ENCODE data around the gene EPX. TPM values are rescaled to one million over a fixed set of nuclear protein-coding genes. Genes with fewer than 3 reads are reported as not detected.

Gene EPX
- total RNA-seq, 4 donors from 2014 or later: not detected

- TF ChIP-seq POLR2A (IDR thresholded peaks at IDR 0.05) (no peak), CTCF (IDR thresholded peaks at IDR 0.05) (no peak)
- intact Hi-C loops (cut with DNase I; ENCODE audit: low total_unique reads): no loop called here
- WGBS, 2 donors: 68 to 77% methylated on average over 3 of the region's 3 CpGs
- no peak for DNase-seq (ENCODE audit: low spot score in 2 of 2)
- no peak overlapping the region for H3K4me3 ChIP-seq (ENCODE audit: low read depth, poor library complexity, severe bottlenecking)
Measured at GRCh38 chr17:58207451-58207850, 14.9 kb downstream of the EPX start.

GRCh38 chr17:58208344-58208743 is 15.8 kb downstream of the EPX start:
- no peak overlapping the region for H3K4me3 ChIP-seq (ENCODE audit: low read depth, poor library complexity, severe bottlenecking)
- TF ChIP-seq POLR2A (IDR thresholded peaks at IDR 0.05) (no peak), CTCF (IDR thresholded peaks at IDR 0.05) (no peak)
- WGBS, 2 donors: 93 to 98% methylated on average over 5 of the region's 5 CpGs
- no peak for DNase-seq (ENCODE audit: low spot score in 2 of 2)
- intact Hi-C loops (cut with DNase I; ENCODE audit: low total_unique reads): no loop called here

- intact Hi-C loops (cut with DNase I; ENCODE audit: low total_unique reads): no loop called here
- H3K4me3 ChIP-seq (ENCODE audit: low read depth, poor library complexity, severe bottlenecking): no peak overlapping the region
- peak in 1 of 2 donors; percentile 17 for DNase-seq (ENCODE audit: low spot score in 2 of 2)
- WGBS, 2 donors: 80 to 82% methylated on average over 5 of the region's 5 CpGs
- TF ChIP-seq POLR2A (IDR thresholded peaks at IDR 0.05) (no peak), CTCF (IDR thresholded peaks at IDR 0.05) (no peak)
Measured at GRCh38 chr17:58210922-58211321, 18.4 kb downstream of the EPX start.

- intact Hi-C loops (cut with DNase I; ENCODE audit: low total_unique reads): no loop called here
- TF ChIP-seq POLR2A (IDR thresholded peaks at IDR 0.05) (no peak), CTCF (IDR thresholded peaks at IDR 0.05) (no peak)
- DNase-seq (ENCODE audit: low spot score in 2 of 2): no peak
- no peak overlapping the region for H3K4me3 ChIP-seq (ENCODE audit: low read depth, poor library complexity, severe bottlenecking)
Measured at GRCh38 chr17:58215685-58216084, 23.2 kb downstream of the EPX start.

GRCh38 chr17:58217766-58218165 is 25.2 kb downstream of the EPX start:
- no peak overlapping the region for H3K4me3 ChIP-seq (ENCODE audit: low read depth, poor library complexity, severe bottlenecking)
- intact Hi-C loops (cut with DNase I; ENCODE audit: low total_unique reads): no loop called here
- 86 to 92% methylated on average over 3 of the region's 3 CpGs for WGBS, 2 donors
- TF ChIP-seq CTCF (IDR thresholded peaks at IDR 0.05) (no peak), POLR2A (IDR thresholded peaks at IDR 0.05) (no peak)
- no peak for DNase-seq (ENCODE audit: low spot score in 2 of 2)

GRCh38 chr17:58219007-58219788 is 26.7 kb downstream of the EPX start, which contains the start of gene MKS1:
TSS of gene MKS1 (minus strand) at chr17:58219255. CDS start at chr17:58219230, 25 bp downstream.
- WGBS, 2 donors: 1 to 2% methylated on average over 55 to 56 of the region's 56 CpGs
- TF ChIP-seq CTCF (IDR thresholded peaks at IDR 0.05) (peak in 1 of 3 donors; percentile 73), POLR2A (IDR thresholded peaks at IDR 0.05) (no peak)
- DNase-seq (ENCODE audit: low spot score in 2 of 2): peak; percentile 93 to 99
- intact Hi-C loops (cut with DNase I; ENCODE audit: low total_unique reads): no loop called here
- peak within 1 kb of the TSS; percentile 59 for H3K4me3 ChIP-seq (ENCODE audit: low read depth, poor library complexity, severe bottlenecking)
